AG09319 (cell line): Measurements from ENCODE around the gene MYOC.

Source experiments
- DNase-seq: peaks from one replicate; pipeline ENCODE4 v3.0.0-alpha.2; 2010; ENCODE audit warnings: low read depth; ENCODE audit errors: extremely low read depth
- TF ChIP-seq, protein P1 (sequence below): IDR thresholded peaks from 2 replicates; pipeline ENCODE4 v1.5.1; 2011; ENCODE audit warnings: low read depth, mild to moderate bottlenecking, inconsistent platforms, low read length, moderate library complexity

The MYOC gene

DNA sequence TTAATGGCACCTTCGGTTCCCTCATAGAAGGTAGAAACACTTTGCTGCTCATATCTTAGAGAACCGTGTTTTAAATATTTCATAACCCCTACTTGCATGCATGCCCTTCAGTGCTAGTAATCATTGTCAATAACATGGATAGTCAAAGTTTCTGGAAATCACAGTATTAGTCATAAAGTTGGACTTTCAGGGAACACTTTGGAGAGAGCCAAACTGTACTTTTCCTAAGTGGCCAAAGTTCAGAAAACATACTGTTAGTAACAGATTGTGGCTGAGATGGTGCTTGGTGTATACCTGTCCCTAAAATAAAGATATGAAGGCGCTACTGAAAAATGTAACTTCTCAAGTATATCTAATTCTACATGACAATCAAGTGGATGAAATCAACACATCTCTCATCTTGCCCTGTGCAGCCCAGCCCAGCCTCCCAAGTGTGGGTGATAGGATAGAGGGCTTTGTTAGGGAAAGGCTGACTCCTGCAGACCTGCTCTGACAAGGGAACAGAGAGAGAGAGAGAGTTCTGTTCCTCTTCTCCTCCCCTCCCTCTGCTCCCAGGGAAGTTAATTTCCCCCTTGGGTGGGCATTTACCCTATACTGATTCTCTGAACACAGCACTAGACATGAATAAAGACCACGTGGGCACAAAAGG is 14.4 kb downstream of the MYOC start:
- no peak for DNase-seq
- TF ChIP-seq, protein P1, sequence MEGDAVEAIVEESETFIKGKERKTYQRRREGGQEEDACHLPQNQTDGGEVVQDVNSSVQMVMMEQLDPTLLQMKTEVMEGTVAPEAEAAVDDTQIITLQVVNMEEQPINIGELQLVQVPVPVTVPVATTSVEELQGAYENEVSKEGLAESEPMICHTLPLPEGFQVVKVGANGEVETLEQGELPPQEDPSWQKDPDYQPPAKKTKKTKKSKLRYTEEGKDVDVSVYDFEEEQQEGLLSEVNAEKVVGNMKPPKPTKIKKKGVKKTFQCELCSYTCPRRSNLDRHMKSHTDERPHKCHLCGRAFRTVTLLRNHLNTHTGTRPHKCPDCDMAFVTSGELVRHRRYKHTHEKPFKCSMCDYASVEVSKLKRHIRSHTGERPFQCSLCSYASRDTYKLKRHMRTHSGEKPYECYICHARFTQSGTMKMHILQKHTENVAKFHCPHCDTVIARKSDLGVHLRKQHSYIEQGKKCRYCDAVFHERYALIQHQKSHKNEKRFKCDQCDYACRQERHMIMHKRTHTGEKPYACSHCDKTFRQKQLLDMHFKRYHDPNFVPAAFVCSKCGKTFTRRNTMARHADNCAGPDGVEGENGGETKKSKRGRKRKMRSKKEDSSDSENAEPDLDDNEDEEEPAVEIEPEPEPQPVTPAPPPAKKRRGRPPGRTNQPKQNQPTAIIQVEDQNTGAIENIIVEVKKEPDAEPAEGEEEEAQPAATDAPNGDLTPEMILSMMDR: no peak

DNA sequence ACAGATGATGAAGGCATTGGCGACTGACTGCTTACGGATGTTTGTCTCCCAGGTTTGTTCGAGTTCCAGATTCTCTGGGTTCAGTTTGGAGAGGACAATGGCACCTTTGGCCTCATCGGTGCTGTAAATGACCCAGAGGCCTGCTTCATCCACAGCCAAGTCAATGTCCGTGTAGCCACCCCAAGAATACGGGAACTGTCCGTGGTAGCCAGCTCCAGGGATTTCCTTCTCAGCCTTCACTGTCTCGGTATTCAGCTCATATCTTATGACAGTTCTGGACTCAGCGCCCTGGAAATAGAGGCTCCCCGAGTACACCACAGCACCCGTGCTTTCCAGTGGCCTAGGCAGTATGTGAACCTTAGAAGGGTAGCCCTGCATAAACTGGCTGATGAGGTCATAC is 16.3 kb downstream of the MYOC start:
- TF ChIP-seq, protein P1: no peak
- no peak for DNase-seq

DNA sequence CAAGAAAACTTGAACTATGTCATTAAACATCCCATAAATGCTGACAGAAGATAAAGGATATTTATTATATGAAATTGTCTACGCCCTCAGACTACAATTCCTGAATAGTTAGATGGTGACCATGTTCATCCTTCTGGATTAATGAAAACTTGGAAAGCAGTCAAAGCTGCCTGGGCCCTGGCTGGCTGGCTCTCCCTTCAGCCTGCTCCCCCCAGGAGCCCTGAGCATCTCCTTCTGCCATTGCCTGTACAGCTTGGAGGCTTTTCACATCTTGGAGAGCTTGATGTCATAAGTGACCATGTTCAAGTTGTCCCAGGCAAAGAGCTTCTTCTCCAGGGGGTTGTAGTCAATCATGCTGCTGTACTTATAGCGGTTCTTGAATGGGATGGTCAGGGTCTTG is 16.8 kb downstream of the MYOC start:
- no peak for DNase-seq
- TF ChIP-seq, protein P1: no peak

DNA sequence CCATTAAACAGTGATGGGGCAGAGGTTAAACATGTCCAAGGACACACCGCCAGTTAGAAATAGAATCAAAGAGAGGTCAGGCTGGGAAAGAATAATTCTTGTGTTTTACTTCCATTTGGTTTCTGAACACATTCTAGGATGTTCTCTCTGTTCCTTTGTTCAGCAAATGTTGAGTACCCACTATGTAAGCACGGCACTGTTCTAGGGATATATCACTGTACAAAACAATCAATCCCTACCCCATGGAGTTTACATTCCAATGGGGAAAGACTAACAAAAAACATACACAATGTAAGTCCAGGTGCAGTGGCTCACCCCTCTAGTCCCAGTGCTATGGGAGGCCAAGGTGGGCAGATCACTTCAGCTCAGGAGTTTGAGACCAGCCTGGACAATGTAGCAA is 24.3 kb downstream of the MYOC start:
- TF ChIP-seq, protein P1: no peak

DNA sequence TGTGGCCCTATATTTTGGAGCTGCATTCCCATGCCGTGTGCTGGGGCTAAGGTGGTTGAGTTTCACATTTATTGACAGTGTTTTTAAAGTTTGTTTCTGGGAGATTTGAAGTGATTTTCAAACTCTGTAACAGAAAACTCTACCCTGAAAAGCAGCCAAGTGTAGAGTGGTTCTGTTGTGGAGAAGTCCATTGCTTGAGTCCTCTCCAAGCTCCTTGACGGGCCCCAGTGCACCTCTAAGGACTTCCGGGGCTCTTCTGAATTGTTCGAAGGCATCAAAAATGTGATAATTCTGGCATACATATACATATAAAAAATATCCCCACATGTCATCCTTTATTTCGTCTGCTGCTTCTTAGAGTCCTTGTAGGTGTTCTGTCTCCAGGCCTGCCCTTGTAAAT is 25.5 kb downstream of the MYOC start:
- no peak for DNase-seq
- TF ChIP-seq, protein P1: no peak

More for the DNA sequence above, 24.3 kb downstream of the MYOC start:
- no peak for DNase-seq

DNA sequence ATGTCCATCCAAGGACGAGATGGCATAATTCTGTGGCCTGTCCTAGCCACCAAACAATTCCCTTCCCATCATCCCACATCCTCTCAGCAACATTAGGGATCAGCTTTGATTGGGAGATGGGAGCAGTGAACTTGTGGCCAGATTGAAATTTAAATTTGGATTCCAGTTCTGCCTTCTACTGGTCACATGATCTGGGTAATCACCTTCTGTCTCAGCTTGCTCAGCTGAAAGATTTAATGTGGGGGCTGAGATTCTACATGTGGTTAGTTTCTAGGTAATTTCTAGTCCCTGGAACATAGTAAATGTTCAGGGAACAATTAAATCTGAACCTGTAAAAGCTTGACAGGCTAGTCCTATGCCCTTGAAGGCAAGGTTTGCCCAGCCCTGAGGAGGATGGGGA is 27.3 kb downstream of the MYOC start:
- TF ChIP-seq, protein P1: no peak
- DNase-seq: no peak

DNA sequence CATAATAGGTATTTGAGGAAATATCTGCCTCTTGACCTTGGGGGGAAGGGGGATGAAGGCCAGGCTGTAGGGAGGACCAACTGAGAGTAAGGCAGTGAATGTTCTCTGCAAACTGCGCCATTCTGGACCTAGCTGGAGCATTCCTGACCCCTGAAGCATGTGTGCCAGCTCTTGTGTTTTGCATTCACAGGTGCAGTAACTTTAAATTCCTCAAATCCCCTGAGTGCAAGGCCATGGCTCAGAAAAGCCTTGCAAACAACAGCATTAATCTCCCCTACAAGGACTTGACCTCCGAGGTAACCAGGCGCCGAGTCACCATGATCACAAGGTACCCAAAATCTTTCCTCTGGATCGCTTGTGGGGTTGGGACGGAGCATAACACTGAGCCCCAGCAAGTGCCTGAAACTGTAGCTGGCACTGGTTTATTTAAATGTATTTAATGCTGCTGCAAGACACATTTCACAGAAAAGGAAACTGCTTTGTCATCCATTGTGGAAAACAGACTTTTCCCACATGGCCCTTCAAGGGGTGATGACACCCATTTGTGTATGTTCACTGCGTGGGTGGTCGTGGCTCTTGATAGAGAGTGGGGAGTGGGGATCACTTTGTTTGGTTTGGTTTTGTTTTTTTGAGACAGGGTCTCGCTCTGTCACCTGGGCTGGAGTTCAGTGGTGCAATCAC is 28.7 kb downstream of the MYOC start:
- TF ChIP-seq, protein P1: no peak

More for the DNA sequence above, 28.7 kb downstream of the MYOC start:
- no peak for DNase-seq
